HG02571 (cell line): ENCODE data around the gene ZNF518B.

Source experiments
- ATAC-seq: cut with Tn5 transposase; IDR thresholded peaks from one replicate; pipeline ENCODE4 v1.9.1; 2021; ENCODE audit warnings: mild to moderate bottlenecking, moderate library complexity; ENCODE audit not compliant: unreplicated experiment

ZNF518B gene

GRCh38 chr4:10457255-10457801 lies at the start of gene ZNF518B:
ZNF518B (minus strand) TSS chr4:10457426; CDS start chr4:10446328, 11,098 bp downstream.
- peak; percentile 74 for ATAC-seq

GRCh38 chr4:10506077-10506476 lies 48.9 kb upstream of the ZNF518B start:
- no peak for ATAC-seq

- ATAC-seq = no peak
Measured at GRCh38 chr4:10504570-10505179, 47.4 kb upstream of the ZNF518B start.

DNA sequence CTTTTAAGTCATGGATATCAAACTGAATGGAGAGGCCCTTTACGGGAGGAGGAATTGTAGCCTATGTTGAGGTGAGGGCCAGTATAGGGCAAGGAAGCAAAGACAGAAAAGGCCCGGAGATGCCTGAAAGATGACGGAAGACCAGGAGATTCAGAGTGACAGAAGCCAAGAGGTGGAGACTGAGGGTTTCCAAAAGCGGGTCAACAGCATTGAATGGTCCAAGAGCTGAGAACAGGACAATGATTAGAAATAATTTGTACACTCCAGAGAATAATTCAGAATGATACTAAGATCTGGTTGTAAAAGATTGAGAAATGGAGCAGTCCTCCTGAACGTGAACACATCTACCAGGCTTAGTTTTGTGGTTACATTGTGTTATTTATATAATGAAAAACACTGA lies 45.5 kb upstream of the ZNF518B start:
- ATAC-seq = no peak

- no peak for ATAC-seq
Measured at GRCh38 chr4:10500776-10501175, 43.5 kb upstream of the ZNF518B start.

DNA sequence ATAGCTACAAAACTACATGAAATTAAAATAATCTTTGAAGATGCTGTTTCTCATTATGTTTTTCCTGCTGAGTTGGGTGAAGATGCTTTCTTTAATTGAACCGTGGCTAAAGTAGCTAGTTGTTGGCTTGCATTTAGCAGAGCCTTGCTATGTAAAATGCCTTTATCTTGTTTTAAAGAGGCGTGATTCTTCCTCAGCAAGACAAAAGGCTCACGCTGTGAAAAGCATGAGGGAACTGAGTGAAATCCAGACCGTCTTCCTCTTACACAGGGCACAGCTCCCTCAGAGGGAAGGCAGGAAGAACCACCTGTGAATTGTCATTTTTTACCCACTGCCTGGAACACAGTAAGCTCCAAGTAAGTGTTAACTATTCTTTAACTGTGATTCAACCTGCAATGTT lies 39.0 kb upstream of the ZNF518B start:
- no peak for ATAC-seq

- ATAC-seq = no peak
Measured at GRCh38 chr4:10495651-10496050, 38.4 kb upstream of the ZNF518B start.

GRCh38 chr4:10492464-10492863 lies 35.2 kb upstream of the ZNF518B start:
- ATAC-seq = no peak

DNA sequence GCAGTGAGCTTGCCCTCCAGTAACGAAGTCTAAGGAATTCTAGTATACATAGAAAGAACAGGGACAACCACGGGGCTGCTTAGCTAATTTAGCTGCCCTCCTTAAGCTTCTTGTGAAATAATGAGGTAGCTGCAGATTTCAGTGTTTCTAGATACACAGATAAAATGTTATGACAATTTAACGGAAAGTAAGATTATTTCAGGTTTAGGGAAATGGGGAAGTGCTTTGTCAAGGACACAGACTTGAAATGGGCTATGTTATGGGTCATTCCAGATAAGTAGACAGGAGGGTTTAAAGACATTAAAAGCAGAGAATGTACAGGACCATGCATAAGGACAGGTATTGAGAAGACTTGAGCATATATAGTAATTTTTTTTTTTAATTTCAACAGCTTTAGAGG lies 34.2 kb upstream of the ZNF518B start:
- no peak for ATAC-seq

DNA sequence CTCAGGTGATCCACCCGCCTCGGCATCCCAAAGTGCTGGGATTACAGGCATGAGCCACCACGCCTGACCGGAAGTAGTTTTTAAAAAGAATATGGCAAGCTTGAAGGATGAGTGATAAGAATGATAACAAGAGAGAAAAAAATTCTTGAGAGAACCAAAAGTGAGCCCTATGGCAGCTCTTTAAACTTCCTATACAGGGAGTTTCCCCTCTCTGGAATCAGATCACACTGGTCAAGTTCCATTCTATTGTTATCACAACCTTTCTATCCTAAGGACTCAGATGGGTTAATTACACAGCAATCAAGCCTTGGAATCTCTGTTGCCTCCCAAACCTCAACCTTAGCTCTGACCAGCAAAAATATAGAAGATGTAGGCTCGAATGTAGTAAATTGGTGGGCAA lies 33.8 kb upstream of the ZNF518B start:
- ATAC-seq = no peak

DNA sequence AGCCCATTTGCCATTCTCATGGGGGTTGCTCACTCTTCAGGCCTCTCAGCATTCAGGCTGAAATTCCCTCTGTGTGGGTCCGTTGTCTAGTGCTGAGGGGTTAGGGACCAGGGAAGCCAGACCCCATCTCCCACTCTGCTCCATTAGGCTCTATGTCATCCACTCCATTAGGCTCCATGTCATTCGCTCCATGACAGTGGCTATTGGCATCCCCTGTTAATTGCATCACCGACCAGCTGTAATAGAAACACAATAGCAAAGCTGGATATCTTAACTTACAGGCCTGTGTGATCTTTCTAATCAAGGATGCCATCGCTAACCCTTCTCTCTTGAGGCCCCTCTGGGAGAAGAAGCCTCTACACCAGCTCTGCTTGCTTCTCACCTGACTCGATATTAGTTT lies 25.7 kb upstream of the ZNF518B start:
- no peak for ATAC-seq

DNA sequence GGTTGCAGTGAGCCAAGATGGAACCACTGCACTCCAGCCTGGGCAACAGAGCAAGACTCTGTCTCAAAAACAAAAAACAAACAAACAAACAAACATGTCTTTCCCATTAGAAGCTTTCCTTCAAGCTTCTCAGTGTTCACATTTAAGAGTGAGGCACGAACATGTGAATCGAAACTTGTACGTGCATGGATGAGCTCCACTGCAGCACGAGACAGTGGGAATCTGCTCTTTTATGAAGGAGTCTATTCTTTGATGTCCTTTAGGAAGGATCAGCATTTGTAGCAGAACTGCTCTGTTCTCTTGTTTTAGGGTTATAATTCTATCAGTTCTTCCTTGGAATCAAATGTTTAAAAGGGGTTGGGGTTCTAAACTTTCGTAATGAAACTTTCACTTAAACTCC lies 23.4 kb upstream of the ZNF518B start:
- ATAC-seq = no peak

GRCh38 chr4:10478621-10479020 lies 21.4 kb upstream of the ZNF518B start:
- ATAC-seq = no peak

DNA sequence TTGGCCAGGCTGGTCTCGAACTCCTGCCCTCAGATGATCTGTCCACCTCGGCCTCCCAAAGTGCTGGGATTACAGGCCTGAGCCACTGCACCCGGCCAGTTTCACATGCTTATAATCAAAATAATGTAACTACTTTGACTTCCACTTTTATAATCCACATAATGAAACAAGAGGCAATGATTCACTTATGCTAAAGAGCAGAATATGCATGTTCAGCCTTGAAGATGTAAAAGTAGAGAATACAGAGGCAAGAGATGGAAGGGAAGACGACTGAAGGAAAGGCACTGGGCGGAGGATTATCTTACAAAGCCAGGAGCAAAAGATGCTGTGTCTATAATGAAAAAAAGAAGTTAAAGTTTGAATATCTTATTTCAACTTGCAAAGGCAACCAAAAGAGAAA lies 13.3 kb upstream of the ZNF518B start:
- no peak for ATAC-seq

- ATAC-seq = no peak
Measured at GRCh38 chr4:10466161-10466560, 8.9 kb upstream of the ZNF518B start.

DNA sequence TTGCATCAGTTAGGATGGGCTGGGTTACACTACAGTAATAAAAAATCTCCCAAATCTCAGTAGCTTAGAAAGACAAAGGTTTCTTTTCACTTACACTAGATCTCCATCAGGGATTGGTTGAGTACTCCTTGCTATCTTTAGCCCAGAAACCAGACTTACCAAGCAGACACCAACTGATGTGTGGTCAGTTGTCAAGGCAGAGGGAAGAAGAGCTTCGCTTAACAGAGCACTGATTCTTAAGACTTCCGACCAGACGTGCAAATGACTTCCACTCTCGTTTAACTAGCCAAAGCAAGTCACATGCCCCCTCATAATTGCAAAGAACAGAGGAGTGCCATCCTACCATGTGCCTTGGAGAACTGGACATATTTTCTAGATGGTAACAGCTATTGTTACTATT lies 5.7 kb upstream of the ZNF518B start:
- ATAC-seq = no peak

GRCh38 chr4:10461850-10462400 lies 4.7 kb upstream of the ZNF518B start:
- ATAC-seq = no peak

DNA sequence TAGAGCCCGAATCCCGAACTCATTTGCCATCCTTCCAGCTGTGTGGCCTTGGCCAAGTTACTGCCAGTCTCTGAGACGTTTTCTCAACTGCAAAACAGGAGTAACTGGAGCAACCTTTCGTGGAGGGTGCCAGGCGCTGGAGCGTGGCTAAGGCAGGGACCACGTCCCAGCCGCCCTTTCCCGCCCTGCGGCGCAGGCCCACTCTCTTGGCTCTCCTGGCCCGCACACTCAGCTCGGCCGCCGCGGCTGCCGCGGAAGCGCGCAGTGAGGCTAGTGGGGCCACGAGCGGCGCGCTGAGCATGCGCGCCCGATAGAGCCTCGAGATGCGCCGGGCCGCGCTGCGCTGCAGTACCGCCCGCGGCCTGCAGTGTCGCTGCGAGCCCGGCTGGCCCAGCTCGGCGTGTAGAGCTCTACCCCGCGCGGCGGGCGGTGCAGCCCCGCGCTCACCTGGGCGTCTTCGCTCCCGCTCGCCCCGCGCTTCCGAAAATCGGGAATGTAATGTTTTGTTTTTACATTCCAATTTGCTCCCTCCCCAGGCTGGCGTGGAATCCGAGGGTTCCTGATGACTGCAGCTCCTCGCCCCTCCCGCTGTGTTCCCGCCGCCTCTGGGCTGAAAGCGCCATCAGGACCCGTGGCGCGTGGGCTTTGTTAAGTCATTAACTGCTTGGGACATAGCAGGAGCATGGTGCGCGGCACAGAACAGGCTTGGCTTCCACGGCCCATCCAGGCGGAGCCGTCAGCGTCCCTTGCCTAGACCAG lies 4.0 kb upstream of the ZNF518B start:
- ATAC-seq = peak; percentile 64

DNA sequence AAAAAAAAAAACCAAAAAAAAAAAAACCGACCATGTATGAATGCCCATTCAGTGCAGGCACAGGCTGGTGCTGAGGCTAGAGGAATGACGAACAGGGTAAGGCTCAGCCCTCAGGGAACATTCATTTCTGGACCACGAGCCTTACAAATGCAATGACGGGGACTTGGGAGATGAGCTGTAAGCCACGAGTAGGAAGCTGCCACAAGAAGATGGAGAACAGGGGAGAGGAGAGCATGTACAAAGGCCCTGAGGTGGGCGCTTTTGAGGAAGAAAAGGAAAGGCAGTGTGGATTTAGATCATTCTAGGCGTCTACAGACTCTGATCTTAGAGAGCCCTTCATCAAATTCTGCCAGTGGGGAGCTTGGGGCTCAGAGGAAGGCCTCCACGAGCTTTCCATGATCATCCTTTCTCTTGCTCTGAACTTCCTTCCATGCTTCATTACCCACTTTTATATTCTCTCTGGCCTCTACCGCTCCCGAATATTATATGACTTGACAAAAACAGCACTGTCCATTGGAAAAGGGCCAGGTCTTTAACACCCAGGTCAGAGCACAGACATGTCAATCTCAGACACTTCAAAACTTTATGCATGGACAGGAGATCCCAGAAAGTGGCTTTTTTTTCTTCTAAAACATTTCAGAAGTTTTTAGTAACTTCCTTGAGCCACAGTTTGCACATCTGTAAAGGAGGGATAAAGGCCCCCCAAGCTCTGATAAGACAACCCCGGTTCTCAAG lies 3.3 kb upstream of the ZNF518B start:
- ATAC-seq = no peak

DNA sequence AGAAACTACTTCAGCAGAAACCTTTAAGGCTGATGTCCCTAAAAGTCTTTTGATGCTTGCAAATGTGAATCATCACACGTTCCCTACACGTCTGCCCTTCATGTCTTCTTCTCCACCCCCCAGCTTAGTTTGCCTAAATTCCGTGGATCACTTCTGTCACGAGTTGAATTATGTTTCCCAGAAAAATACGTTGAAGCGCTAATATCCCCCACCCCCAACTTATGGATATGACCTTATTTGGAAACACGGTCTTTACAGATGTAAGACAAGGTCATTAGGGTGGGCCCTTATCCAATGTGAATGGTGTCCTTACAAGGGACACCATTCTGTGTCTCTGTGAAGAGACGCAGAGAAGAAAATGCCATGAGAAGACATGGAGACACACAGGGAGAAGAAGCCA lies 2.1 kb upstream of the ZNF518B start:
- ATAC-seq = no peak

DNA sequence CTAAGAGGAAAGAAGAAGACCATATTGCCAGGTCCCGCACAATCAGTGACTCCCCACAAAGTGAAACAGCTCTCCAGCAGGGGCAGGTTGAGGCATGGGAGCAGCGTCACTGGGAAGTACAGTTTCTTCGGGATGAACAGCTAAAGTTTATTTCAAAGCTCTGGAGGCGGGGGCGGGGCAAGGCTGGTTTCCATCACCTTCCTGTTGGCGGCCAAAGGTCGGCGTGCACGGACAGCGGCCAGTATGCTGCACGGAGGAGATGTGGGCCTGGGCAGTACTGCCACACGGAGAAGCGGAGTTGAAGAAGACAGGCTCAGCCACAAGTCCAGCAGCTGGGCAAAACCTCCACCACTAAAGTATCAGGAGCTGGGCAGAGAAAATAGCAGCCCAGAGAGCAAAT lies 951 bp upstream of the ZNF518B start:
- no peak for ATAC-seq
